Mucosa of stomach (tissue), 1 donor: Measurements from ENCODE around the gene COL27A1.
"Not testable (repeated sequence)": the region's sequence is repeated elsewhere in the genome, so short reads cannot be mapped to it uniquely, and the experiment has no call there.

Experiments used
- H3K27me3 ChIP-seq: one replicate; pipeline ENCODE4 v1.7.0; 2013; ENCODE audit warnings: mild to moderate bottlenecking, low read length; ENCODE audit not compliant: control insufficient read depth, insufficient read depth
- H3K36me3 ChIP-seq: one replicate; pipeline ENCODE4 v1.7.0; 2013; ENCODE audit warnings: low read length; ENCODE audit not compliant: control insufficient read depth, insufficient read depth
- H3K4me1 ChIP-seq: one replicate; pipeline ENCODE4 v1.7.0; 2013; ENCODE audit warnings: mild to moderate bottlenecking, low read length; ENCODE audit not compliant: control insufficient read depth, insufficient read depth
- H3K4me3 ChIP-seq: one replicate; pipeline ENCODE4 v1.7.0; 2013; ENCODE audit warnings: low read length
- H3K9ac ChIP-seq: one replicate; pipeline ENCODE4 v1.7.0; 2013; ENCODE audit warnings: mild to moderate bottlenecking, low read length, moderate library complexity
- H3K9me3 ChIP-seq: one replicate; pipeline ENCODE4 v1.7.0; 2013; ENCODE audit warnings: mild to moderate bottlenecking, low read length, moderate library complexity; ENCODE audit not compliant: control insufficient read depth
- donor health status: Pancreatic carcinoma.

The COL27A1 gene

GRCh38 chr9:114189823-114190562 is 34.7 kb downstream of the COL27A1 start:
- H3K36me3 ChIP-seq, result peaks cover 7% of the 10 kb centered on the region
- H3K9ac ChIP-seq, result no peak overlapping the region
- H3K4me1 ChIP-seq, result no peaks in the 10 kb centered on the region
- no peaks in the 10 kb centered on the region for H3K27me3 ChIP-seq
- H3K4me3 ChIP-seq, result no peak overlapping the region
- H3K9me3 ChIP-seq, result no peaks in the 10 kb centered on the region

GRCh38 chr9:114190563-114190905 is 35.2 kb downstream of the COL27A1 start:
- peaks cover 1% of the 10 kb centered on the region for H3K36me3 ChIP-seq
- H3K9ac ChIP-seq, result no peak overlapping the region
- H3K4me1 ChIP-seq, result no peaks in the 10 kb centered on the region
- H3K9me3 ChIP-seq, result no peaks in the 10 kb centered on the region
- H3K4me3 ChIP-seq, result no peak overlapping the region
- H3K27me3 ChIP-seq, result no peaks in the 10 kb centered on the region

- H3K36me3 ChIP-seq, H3K4me3 ChIP-seq, H3K4me1 ChIP-seq, H3K9ac ChIP-seq, H3K9me3 ChIP-seq, H3K27me3 ChIP-seq: not testable (repeated sequence)
Measured at GRCh38 chr9:114191402-114191801, 36.1 kb downstream of the COL27A1 start.

GRCh38 chr9:114192539-114192938 is 37.2 kb downstream of the COL27A1 start:
- Histone ChIP-seq H3K9ac (no peak overlapping the region), H3K27me3 (no peaks in the 10 kb centered on the region), H3K4me1 (no peaks in the 10 kb centered on the region), H3K36me3 (peaks cover 4% of the 10 kb centered on the region), H3K4me3 (no peak overlapping the region), H3K9me3 (no peaks in the 10 kb centered on the region)

- Histone ChIP-seq H3K27me3 (no peaks in the 10 kb centered on the region), H3K9ac (no peak overlapping the region), H3K4me1 (no peaks in the 10 kb centered on the region), H3K9me3 (no peaks in the 10 kb centered on the region), H3K4me3 (no peak overlapping the region), H3K36me3 (peaks cover 4% of the 10 kb centered on the region)
Measured at GRCh38 chr9:114193090-114193489, 37.8 kb downstream of the COL27A1 start.

- H3K4me1 ChIP-seq, result no peaks in the 10 kb centered on the region
- H3K27me3 ChIP-seq, result no peaks in the 10 kb centered on the region
- no peaks in the 10 kb centered on the region for H3K9me3 ChIP-seq
- H3K4me3 ChIP-seq, result no peak overlapping the region
- H3K36me3 ChIP-seq, result peaks cover 4% of the 10 kb centered on the region
- no peak overlapping the region for H3K9ac ChIP-seq
Measured at GRCh38 chr9:114196117-114196516, 40.8 kb downstream of the COL27A1 start.

GRCh38 chr9:114196979-114197622 is 41.8 kb downstream of the COL27A1 start:
- no peaks in the 10 kb centered on the region for H3K4me1 ChIP-seq
- no peak overlapping the region for H3K9ac ChIP-seq
- H3K27me3 ChIP-seq, result no peaks in the 10 kb centered on the region
- peaks cover 4% of the 10 kb centered on the region for H3K36me3 ChIP-seq
- H3K4me3 ChIP-seq, result no peak overlapping the region
- no peaks in the 10 kb centered on the region for H3K9me3 ChIP-seq

GRCh38 chr9:114198249-114199040 is 43.1 kb downstream of the COL27A1 start:
- Histone ChIP-seq H3K9me3 (no peaks in the 10 kb centered on the region), H3K36me3 (peaks cover 4% of the 10 kb centered on the region), H3K4me3 (no peak overlapping the region), H3K9ac (no peak overlapping the region), H3K4me1 (no peaks in the 10 kb centered on the region), H3K27me3 (no peaks in the 10 kb centered on the region)

GRCh38 chr9:114200721-114201300 is 45.5 kb downstream of the COL27A1 start:
- Histone ChIP-seq H3K9me3 (no peaks in the 10 kb centered on the region), H3K27me3 (no peaks in the 10 kb centered on the region), H3K4me3 (no peak overlapping the region), H3K4me1 (no peaks in the 10 kb centered on the region), H3K9ac (no peak overlapping the region), H3K36me3 (peaks cover 4% of the 10 kb centered on the region)

GRCh38 chr9:114202396-114202795 is 47.1 kb downstream of the COL27A1 start:
- H3K27me3 ChIP-seq, result no peaks in the 10 kb centered on the region
- no peak overlapping the region for H3K9ac ChIP-seq
- peaks cover 9% of the 10 kb centered on the region for H3K4me1 ChIP-seq
- H3K9me3 ChIP-seq, result no peaks in the 10 kb centered on the region
- H3K36me3 ChIP-seq, result peaks cover 2% of the 10 kb centered on the region
- H3K4me3 ChIP-seq, result no peak overlapping the region

GRCh38 chr9:114202849-114203248 is 47.5 kb downstream of the COL27A1 start:
- no peak overlapping the region for H3K4me3 ChIP-seq
- no peak overlapping the region for H3K9ac ChIP-seq
- H3K36me3 ChIP-seq, result no peaks in the 10 kb centered on the region
- no peaks in the 10 kb centered on the region for H3K9me3 ChIP-seq
- peaks cover 9% of the 10 kb centered on the region for H3K4me1 ChIP-seq
- no peaks in the 10 kb centered on the region for H3K27me3 ChIP-seq
